Middle frontal gyrus (tissue), 1 donor: ENCODE measurements around the gene ENTPD1.
"Not testable (repeated sequence)": the region's sequence is repeated elsewhere in the genome, so short reads cannot be mapped to it uniquely, and the experiment has no call there.

Experiments used
- DNase-seq: peaks from one replicate; pipeline ENCODE4 v3.0.0-alpha.2; 2015; ENCODE audit warnings: low spot score; ENCODE audit errors: extremely low spot score

Gene ENTPD1

GRCh38 chr10:95793401-95794045 is 37.6 kb downstream of the ENTPD1 start:
- DNase-seq = no peak

- no peak for DNase-seq
Measured at GRCh38 chr10:95794195-95794594, 38.2 kb downstream of the ENTPD1 start.

- no peak for DNase-seq
Measured at GRCh38 chr10:95795602-95796001, 39.6 kb downstream of the ENTPD1 start.

- no peak for DNase-seq
Measured at GRCh38 chr10:95796504-95796903, 40.5 kb downstream of the ENTPD1 start.

- DNase-seq = no peak
Measured at GRCh38 chr10:95798096-95798855, 42.3 kb downstream of the ENTPD1 start.

GRCh38 chr10:95800286-95800685 is 44.3 kb downstream of the ENTPD1 start:
- not testable (repeated sequence) for DNase-seq

- not testable (repeated sequence) for DNase-seq
Measured at GRCh38 chr10:95806687-95807380, 50.9 kb downstream of the ENTPD1 start.

- not testable (repeated sequence) for DNase-seq
Measured at GRCh38 chr10:95808705-95809308, 52.8 kb downstream of the ENTPD1 start.

- DNase-seq = no peak
Measured at GRCh38 chr10:95809370-95810197, 53.6 kb downstream of the ENTPD1 start.

GRCh38 chr10:95810198-95810976 is 54.4 kb downstream of the ENTPD1 start:
- no peak for DNase-seq

- DNase-seq = no peak
Measured at GRCh38 chr10:95813054-95813685, 57.2 kb downstream of the ENTPD1 start.

GRCh38 chr10:95814011-95814727 is 58.2 kb downstream of the ENTPD1 start:
- no peak for DNase-seq

- DNase-seq = no peak
Measured at GRCh38 chr10:95815133-95815532, 59.2 kb downstream of the ENTPD1 start.

- no peak for DNase-seq
Measured at GRCh38 chr10:95815701-95816240, 59.8 kb downstream of the ENTPD1 start.

GRCh38 chr10:95818010-95818409 is 62.0 kb downstream of the ENTPD1 start:
- no peak for DNase-seq

- DNase-seq = no peak
Measured at GRCh38 chr10:95818668-95819067, 62.7 kb downstream of the ENTPD1 start.

- DNase-seq = no peak
Measured at GRCh38 chr10:95819620-95820329, 63.8 kb downstream of the ENTPD1 start.

GRCh38 chr10:95820363-95820762 is 64.4 kb downstream of the ENTPD1 start:
- DNase-seq = no peak
